ENCODE results near the gene PTBP3. TPM values are rescaled to one million over a fixed set of nuclear protein-coding genes. Genes with fewer than 3 reads are reported as not detected.

The PTBP3 gene
- total RNA-seq, 1 experiment from 2014 or later: 30.6 TPM

GRCh38 chr9:112188884-112189283 is 144.5 kb downstream of the PTBP3 start:
- in situ Hi-C loops (cut with HindIII; ENCODE audit: low pct_unique_long_range_greater_than_20kb, low sequenced_read_pairs): no loop called here
- DNase-seq (ENCODE audit: low read depth): no peak

- DNase-seq (ENCODE audit: low read depth): no peak
- in situ Hi-C loops (cut with HindIII; ENCODE audit: low pct_unique_long_range_greater_than_20kb, low sequenced_read_pairs): no loop called here
Observed at GRCh38 chr9:112187404-112187803, 146.0 kb downstream of the PTBP3 start.

- in situ Hi-C loops (cut with HindIII; ENCODE audit: low pct_unique_long_range_greater_than_20kb, low sequenced_read_pairs): no loop called here
- no peak for DNase-seq (ENCODE audit: low read depth)
Observed at GRCh38 chr9:112186695-112187094, 146.7 kb downstream of the PTBP3 start.

- in situ Hi-C loops (cut with HindIII; ENCODE audit: low pct_unique_long_range_greater_than_20kb, low sequenced_read_pairs): no loop called here
Observed at GRCh38 chr9:112184946-112185345, 148.5 kb downstream of the PTBP3 start.

GRCh38 chr9:112184221-112184620 is 149.2 kb downstream of the PTBP3 start:
- DNase-seq (ENCODE audit: low read depth): no peak
- in situ Hi-C loops (cut with HindIII; ENCODE audit: low pct_unique_long_range_greater_than_20kb, low sequenced_read_pairs): no loop called here

More at GRCh38 chr9:112184946-112185345, 148.5 kb downstream of the PTBP3 start:
- DNase-seq (ENCODE audit: low read depth): no peak

GRCh38 chr9:112180387-112180881 is 153.0 kb downstream of the PTBP3 start:
- peak; percentile 27 for DNase-seq (ENCODE audit: low read depth)
- in situ Hi-C loops (cut with HindIII; ENCODE audit: low pct_unique_long_range_greater_than_20kb, low sequenced_read_pairs): no loop called here

- in situ Hi-C loops (cut with HindIII; ENCODE audit: low pct_unique_long_range_greater_than_20kb, low sequenced_read_pairs): no loop called here
- no peak for DNase-seq (ENCODE audit: low read depth)
Observed at GRCh38 chr9:112179816-112180215, 153.6 kb downstream of the PTBP3 start.

GRCh38 chr9:112176524-112176923 is 156.9 kb downstream of the PTBP3 start:
- peak; percentile 56 for DNase-seq (ENCODE audit: low read depth)
- in situ Hi-C loops (cut with HindIII; ENCODE audit: low pct_unique_long_range_greater_than_20kb, low sequenced_read_pairs): no loop called here

GRCh38 chr9:112175796-112176315 is 157.6 kb downstream of the PTBP3 start:
- in situ Hi-C loops (cut with HindIII; ENCODE audit: low pct_unique_long_range_greater_than_20kb, low sequenced_read_pairs): no loop called here

GRCh38 chr9:112174965-112175795 is 158.2 kb downstream of the PTBP3 start, which contains the start of gene SUSD1:
TSS of gene SUSD1 (minus strand) at chr9:112175297. CDS start at chr9:112175235, 62 bp downstream.
- in situ Hi-C loops (cut with HindIII; ENCODE audit: low pct_unique_long_range_greater_than_20kb, low sequenced_read_pairs): no loop called here
- peak; percentile 60 for DNase-seq (ENCODE audit: low read depth)

More at GRCh38 chr9:112175796-112176315, 157.6 kb downstream of the PTBP3 start:
- DNase-seq (ENCODE audit: low read depth): no peak

- in situ Hi-C loops (cut with HindIII; ENCODE audit: low pct_unique_long_range_greater_than_20kb, low sequenced_read_pairs): no loop called here
- DNase-seq (ENCODE audit: low read depth): peak; percentile 77
Observed at GRCh38 chr9:112174222-112174964, 159.0 kb downstream of the PTBP3 start.

GRCh38 chr9:112173489-112174221 is 159.8 kb downstream of the PTBP3 start:
- DNase-seq (ENCODE audit: low read depth): no peak
- in situ Hi-C loops (cut with HindIII; ENCODE audit: low pct_unique_long_range_greater_than_20kb, low sequenced_read_pairs): no loop called here

GRCh38 chr9:112170968-112171367 is 162.5 kb downstream of the PTBP3 start:
- no peak for DNase-seq (ENCODE audit: low read depth)
- in situ Hi-C loops (cut with HindIII; ENCODE audit: low pct_unique_long_range_greater_than_20kb, low sequenced_read_pairs): no loop called here

GRCh38 chr9:112170235-112170634 is 163.2 kb downstream of the PTBP3 start:
- no peak for DNase-seq (ENCODE audit: low read depth)

GRCh38 chr9:112169368-112169767 is 164.1 kb downstream of the PTBP3 start:
- DNase-seq (ENCODE audit: low read depth): no peak
- in situ Hi-C loops (cut with HindIII; ENCODE audit: low pct_unique_long_range_greater_than_20kb, low sequenced_read_pairs): no loop called here

More at GRCh38 chr9:112170235-112170634, 163.2 kb downstream of the PTBP3 start:
- in situ Hi-C loops (cut with HindIII; ENCODE audit: low pct_unique_long_range_greater_than_20kb, low sequenced_read_pairs): no loop called here

GRCh38 chr9:112168197-112168596 is 165.2 kb downstream of the PTBP3 start:
- DNase-seq (ENCODE audit: low read depth): peak; percentile 80
- in situ Hi-C loops (cut with HindIII; ENCODE audit: low pct_unique_long_range_greater_than_20kb, low sequenced_read_pairs): no loop called here
